ENCODE data around the gene TOM1L2. TPM values are rescaled to one million over a fixed set of nuclear protein-coding genes. Genes with fewer than 3 reads are reported as not detected.
A peak's percentile ranks its signal among the peaks of the same experiment; 100 is the strongest.

Gene TOM1L2
- total RNA-seq, 1 donor: 34.1 TPM

- H3K4me3 ChIP-seq (ENCODE audit: low read depth, low read length): no peak overlapping the region
- TF ChIP-seq CTCF (IDR thresholded peaks at IDR 0.05; ENCODE audit: insufficient read depth, low read depth, low read length): no peak
- DNase-seq (ENCODE audit: low read depth): peak; percentile 94
Measured at GRCh38 chr17:17935321-17936271, 36.6 kb downstream of the TOM1L2 start.

GRCh38 chr17:17934806-17935205 is 37.4 kb downstream of the TOM1L2 start:
- no peak for TF ChIP-seq CTCF (IDR thresholded peaks at IDR 0.05; ENCODE audit: insufficient read depth, low read depth, low read length)
- H3K4me3 ChIP-seq (ENCODE audit: low read depth, low read length): no peak overlapping the region
- DNase-seq (ENCODE audit: low read depth): no peak

GRCh38 chr17:17934214-17934613 is 38.0 kb downstream of the TOM1L2 start:
- TF ChIP-seq CTCF (IDR thresholded peaks at IDR 0.05; ENCODE audit: insufficient read depth, low read depth, low read length): no peak
- DNase-seq (ENCODE audit: low read depth): no peak
- no peak overlapping the region for H3K4me3 ChIP-seq (ENCODE audit: low read depth, low read length)

- TF ChIP-seq CTCF (IDR thresholded peaks at IDR 0.05; ENCODE audit: insufficient read depth, low read depth, low read length): no peak
- no peak for DNase-seq (ENCODE audit: low read depth)
- H3K4me3 ChIP-seq (ENCODE audit: low read depth, low read length): no peak overlapping the region
Measured at GRCh38 chr17:17933775-17934174, 38.4 kb downstream of the TOM1L2 start.

GRCh38 chr17:17931159-17931558 is 41.0 kb downstream of the TOM1L2 start:
- no peak for DNase-seq (ENCODE audit: low read depth)
- no peak for TF ChIP-seq CTCF (IDR thresholded peaks at IDR 0.05; ENCODE audit: insufficient read depth, low read depth, low read length)
- H3K4me3 ChIP-seq (ENCODE audit: low read depth, low read length): no peak overlapping the region

GRCh38 chr17:17930674-17931073 is 41.5 kb downstream of the TOM1L2 start:
- no peak for TF ChIP-seq CTCF (IDR thresholded peaks at IDR 0.05; ENCODE audit: insufficient read depth, low read depth, low read length)
- no peak for DNase-seq (ENCODE audit: low read depth)
- no peak overlapping the region for H3K4me3 ChIP-seq (ENCODE audit: low read depth, low read length)
